Erythroblast (primary cell): Measurements from ENCODE around the gene ZNF407.

Source experiments
- GATA1 ChIP-seq: IDR thresholded peaks from 2 replicates; pipeline ENCODE4 v1.6.1; 2011; ENCODE audit warnings: low read depth, mild to moderate bottlenecking, control low read depth, low read length, moderate library complexity
- POLR2A ChIP-seq: IDR thresholded peaks from 2 replicates; pipeline ENCODE4 v1.6.1; 2011; ENCODE audit warnings: mild to moderate bottlenecking, low read length

GRCh38 chr18:74928194-74928968, 330.7 kb downstream of the ZNF407 start:
- TF ChIP-seq POLR2A = no peak
- no peak for TF ChIP-seq GATA1
